Kidney tubule cell (primary cell): ENCODE data around the gene SLC49A3.
"Not testable (repeated sequence)": the region's sequence is repeated elsewhere in the genome, so short reads cannot be mapped to it uniquely, and the experiment has no call there.

Source experiments
- DNase-seq: peaks from one replicate; pipeline ENCODE4 v3.0.0-alpha.2; 2018; ENCODE audit warnings: low spot score

The SLC49A3 gene

DNA sequence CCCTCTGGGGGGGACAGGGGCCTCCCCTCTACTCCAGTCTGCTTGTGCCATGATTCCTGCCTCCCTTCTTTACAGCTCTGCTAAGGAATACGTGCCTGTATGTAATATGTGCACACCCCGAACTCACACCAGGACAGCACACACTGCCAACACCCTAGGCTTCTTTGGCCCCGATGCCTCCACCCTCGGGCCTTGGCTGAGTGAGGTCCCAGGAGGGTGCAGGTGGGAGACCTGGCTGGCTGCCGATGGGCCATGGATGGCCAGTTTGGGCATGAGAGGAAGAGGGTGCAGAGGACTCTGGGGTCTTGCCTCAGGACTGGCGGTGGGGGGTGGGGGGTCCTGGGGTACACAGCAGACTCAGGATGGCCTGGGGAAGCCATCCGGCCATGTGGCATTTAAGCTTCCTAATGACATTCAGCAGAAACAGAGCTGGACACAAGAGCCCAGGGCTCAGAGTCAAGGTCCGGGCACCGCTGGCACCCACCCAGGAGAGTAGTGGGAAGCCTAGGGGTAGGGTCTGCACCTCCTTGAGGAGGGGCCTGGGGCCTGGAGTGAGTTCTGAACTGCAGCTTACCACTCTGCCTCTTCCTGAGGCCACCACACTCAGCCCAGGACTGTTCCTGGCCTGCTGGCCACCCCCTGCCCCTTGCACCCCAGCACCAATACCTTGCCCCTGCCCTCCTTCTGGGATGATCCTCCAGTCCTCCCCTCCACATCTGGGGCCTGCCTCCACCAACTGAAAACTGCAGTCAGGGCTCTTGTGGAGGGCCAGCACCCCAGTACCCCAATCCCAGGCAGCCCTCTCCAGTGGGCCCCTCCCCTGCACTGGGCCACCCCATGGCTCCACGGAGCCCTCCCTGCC is 14.6 kb upstream of the SLC49A3 start:
- no peak for DNase-seq

DNA sequence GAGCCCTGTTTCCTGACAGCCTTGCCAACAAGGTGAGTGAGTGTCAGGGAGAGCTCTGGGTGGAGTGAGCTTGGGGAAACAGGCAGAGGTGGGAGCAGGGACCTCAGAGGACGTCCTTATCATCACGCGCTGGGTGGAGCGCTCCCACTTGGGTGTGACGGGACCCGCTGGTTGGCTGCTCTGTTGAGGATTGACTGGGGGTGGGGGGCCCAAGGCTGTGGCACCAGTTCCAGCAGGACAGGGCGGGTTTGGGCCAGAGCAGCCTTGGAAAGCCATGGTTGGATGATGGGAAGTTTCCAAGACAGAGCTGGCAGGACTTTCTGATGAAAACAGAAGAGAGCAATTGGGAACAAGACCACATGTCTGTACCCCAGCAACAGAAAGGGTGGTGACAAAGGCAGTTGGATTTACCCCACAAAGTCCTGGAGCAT is 13.7 kb upstream of the SLC49A3 start:
- DNase-seq = no peak

DNA sequence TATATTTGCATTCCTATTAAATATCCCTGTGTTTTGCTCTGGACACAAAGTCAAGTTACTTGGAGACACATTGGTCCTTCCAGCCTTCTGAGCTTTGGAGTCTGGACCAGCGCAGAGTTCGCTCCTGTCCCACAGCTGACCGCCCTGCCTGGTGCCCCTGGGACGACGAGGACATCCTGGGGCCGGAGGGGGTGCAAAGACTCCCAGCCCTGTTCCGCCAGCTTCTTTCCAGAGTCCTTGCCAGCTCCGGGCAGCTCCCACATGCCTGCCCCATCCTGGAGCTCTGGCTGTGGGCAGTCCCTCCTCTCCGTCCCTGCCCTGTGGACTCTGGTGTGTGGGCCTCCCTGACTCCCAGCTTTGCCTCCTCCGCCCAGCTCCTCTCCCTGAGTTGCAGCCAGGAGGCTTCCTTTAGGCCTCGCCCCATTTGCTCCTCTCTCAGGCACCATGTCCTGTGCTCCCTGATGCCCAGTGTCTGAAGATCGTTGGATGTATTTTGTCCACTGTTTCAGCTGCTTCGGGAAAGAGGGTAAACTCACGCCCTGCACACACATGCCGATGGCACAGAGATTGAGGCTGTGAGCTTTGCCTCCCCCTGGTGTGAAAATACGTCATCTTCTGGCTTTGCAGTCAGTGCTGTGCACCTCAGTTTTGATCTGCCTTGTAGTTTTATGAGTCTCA is 11.8 kb upstream of the SLC49A3 start:
- DNase-seq = no peak

DNA sequence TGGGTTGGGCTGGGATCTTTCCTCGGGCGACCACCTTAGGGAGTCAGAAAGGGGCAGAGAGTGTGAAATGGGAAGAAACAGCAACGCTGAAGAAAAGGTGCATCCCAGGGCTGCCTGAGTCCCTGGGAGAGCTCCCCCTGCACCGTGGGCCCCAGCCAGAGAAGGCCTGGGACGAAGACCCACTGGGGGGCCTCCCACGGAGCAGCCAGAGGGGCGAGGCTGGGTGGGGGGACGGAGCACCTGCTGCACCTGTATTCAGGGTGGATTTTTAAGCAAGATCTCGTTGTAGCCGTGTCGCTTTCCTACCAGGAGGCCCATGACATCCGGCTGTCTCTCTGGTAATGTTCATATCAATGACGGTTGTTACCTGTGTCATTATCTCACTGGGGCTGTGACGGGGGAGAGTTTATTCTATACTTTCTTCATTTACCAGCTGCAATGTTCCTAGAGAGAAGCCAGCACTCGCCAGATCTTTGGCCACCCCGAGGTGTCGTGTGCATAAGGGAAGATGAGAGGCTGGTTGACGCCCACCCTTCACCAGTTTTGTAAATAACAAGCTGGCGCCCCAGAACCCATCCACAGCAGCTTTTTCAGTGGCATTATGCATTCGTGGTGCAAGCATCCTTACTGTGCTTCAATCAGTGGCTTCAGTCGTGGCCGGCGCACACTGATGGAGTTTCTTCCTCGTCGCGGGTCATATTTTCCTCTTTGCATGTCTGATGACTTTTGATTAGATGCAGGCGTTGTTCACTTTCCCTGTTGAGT is 11.0 kb upstream of the SLC49A3 start:
- no peak for DNase-seq

DNA sequence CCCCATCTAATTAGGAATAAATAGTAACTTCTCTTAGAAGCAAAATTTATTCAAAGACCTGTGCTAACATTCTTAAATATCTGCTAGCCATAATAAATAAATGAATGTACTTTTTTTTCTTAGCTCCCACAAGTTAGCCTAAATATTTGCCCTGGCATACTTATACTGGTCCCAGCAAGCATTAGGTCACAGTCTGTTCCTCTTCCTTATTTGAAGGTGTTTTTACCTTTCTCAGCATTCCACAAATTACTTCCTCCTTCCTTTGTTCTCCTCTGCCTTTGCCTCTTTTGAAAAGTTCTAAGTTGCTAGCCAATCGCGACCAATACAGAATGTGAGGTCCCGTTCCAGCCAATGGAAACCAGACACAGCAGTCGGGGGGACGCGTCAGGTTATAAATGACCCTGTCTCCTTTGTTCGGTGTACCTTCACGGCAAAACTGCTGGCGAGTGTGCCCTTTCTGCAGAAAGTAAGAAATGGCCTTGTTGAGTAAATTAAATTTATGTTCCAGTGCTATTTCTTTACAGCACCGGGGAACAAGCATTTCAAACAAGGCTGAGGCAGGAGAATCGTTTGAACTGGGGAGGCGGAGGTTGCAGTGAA is 5.5 kb upstream of the SLC49A3 start:
- DNase-seq = not testable (repeated sequence)

DNA sequence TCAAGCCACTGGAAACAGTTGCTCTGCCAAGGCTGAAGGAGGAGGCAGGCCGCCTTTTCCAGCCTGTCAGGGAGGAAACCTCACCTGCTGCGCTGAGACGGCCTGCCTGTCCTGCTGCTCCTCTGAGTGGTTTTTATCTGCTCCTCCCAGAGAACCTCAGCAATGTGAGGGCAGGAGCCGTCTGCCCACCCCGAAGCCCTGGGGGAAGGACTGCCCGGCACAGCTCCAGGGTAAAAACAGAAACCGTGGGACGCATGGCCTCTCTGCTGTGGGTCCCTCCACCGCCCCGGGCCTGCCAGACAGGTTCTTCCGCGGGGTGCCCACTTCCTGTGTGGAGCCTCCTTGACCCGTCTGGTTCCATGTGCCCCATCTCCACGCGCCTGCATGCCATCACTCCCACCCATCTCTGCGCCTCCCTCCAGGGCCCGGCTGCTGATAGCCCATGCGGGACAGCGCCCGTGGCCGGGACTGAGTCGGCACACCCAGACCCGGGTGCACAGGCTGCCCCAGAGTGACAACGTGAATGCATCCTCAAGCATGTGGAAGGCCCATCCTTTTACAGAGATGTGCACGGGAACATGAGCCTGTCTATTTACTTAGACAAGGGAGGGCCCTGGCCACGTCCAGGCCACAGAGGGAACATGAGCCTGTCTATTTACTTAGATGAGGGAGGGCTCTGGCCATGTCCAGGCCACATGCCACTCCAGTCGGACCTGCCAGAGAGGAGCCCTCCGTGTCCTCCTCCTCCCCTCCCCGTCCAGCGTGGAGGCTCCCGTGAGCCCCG is 4.0 kb upstream of the SLC49A3 start:
- no peak for DNase-seq

DNA sequence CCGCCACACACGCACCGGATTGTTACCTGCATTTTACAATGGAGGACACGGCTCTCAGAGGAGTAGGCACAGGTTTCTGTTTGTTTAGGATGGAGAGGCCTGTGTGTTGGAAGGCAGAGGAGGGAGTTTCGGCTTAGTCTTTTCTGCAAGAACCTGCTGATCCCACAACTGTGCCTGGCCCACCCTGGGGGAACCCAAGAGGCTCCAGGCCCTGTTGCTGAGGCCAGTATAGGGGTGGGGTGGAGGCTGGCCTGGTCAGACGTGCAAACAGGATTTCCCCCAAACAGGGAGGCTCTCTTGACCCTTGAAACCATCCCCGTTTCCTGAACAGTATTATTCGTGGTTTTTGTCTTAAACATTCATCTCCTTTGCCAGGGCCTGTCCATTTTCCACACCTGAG is 772 bp upstream of the SLC49A3 start:
- DNase-seq = no peak

DNA sequence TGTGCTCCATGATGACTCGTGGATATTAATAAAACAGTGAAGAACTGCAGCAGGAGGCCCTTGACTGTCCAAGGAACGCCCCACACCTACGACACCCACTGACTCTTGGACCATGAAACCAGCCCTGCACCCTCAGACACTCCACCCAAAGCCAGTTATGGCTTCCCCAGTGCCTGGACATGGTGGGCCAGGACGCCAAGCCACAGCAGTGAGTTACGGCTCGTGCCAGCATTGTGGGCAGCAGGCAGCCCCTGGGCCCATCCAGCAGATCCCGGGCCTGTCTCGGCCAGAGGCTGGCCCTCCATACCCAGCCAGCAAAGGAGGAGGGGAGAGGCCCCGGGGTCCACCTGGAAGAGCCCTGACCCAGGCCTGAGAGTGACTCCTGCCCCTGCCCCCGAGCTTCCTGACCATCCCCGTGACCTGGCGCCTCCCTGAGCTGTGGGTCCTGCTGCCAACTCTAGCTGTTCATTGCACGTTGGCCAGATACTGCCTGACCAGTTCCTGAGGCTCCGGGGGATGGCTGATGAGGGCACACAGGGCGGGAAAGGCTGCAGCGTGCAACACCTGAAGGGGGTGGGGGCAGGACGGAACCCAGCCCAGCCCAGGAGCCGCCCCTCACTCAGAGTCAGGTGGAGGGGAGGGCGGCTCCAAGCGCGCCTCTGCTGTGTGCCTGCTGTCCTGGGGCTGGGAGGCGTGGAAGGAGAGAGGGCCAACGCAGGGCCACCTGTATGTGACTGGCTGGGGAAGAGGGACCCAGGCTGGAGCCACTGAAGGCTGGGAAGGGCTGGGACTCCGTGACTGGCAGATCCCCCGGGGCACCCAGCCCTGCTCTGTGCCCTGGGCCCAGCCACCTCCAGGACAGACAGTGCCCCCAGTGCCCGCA is 739 bp downstream of the SLC49A3 start:
- DNase-seq = no peak

DNA sequence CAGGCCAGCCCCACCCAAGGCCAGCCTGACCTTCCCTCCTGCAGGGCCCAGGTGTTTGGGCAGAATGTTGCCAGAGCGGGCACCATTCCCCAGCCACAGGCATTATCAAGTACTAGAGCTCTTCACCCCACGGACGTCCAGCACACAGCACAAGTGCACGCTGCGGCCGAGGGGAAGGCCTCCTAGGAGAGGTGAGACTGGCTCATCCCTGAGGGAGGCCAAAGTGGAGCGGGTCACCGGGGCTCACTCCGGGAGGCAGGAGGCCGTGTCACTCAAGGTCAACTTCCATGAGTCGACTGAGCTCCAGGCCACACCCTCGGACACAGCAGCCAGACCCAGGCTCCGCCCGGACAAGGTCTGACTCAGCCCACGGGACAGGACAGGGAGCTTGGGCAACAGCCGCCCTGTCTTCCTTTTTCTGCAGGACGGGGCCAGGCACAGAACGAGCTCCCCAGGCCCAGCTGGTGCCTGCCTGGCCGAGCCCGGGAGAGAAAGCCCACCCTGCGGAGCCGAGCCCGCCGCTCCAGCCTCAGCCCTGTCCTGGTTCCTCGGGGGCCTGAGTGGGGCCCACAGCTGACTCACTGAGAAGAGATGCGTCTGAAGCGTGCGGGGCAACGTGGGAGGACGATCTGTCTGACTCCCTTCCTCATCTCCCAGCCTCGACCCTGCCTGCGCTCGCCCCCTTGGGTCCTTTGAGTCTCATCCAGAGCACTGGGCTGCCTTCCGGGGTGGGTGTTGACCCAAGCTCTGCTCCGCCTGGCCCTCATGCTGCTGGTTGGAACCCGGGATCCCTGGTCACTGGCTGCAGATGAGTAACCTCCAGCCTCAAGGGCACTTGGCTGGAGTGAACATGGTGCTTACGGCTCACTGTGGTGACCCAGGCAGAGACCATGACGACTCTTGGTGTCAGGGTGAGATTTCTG is 1.6 kb downstream of the SLC49A3 start:
- DNase-seq = peak; percentile 92

DNA sequence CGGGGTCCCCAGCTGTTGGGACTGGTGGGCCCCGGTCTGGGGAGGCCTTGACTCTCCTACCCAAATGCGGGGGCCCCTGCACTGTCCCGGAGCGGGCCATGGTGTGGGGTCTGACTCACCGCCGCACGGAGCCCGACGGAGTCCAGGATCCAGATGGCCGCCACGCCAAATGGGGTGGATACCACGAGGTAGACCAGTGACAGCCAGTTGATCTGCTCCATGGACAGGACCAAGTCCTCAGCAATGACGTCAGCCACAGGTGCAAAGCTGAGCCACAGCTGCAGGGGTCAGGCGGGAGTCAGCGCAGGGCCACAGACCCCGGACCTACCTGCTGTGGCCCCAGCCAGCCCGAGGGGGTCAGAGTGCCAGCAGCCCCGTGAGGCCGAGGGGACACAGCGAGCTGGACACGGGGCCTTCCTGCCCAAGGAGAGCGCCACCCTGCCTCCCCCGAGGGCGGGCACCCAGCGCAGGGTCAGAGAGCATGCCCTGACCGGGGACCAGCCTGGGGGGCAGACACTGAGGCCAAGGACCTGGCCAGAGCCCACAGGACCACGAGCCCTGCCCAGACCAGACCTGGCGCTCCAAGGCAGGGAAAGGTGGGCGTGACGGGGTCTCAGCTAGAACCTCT is 2.4 kb downstream of the SLC49A3 start:
- DNase-seq = no peak

DNA sequence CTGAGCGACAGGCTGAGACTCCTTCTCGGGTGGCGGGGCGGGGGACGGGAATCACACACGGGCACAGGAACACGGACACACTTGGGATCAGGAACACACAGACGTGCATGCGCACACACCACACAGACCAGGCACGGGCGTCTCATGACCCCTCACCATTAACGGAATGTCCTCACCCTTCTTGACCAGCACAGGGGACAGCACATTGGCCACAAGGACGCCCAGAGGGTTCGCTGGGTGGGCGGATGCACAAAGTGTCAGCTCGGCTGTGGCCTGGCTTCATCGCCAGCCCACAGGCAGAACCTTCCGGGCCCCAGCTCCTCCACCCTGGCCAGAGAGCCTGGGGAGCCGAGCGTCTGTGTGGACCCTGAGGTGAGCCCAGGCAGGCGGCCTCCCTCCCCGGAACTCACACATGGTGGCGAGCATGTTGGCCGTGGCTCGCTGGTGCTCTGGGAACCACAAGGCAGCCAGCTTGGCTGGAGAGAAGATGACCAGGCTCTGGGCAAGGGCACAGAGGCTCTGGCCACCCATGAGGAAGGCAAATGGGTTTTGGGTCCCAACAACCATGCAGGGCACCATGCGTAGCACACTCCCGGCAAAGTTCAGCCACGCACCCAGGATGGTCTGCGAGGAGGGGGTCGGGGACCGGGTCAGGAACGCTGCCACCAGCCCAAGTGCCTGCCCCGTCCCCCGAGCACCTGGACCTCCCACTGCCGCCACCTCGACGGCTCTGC is 3.1 kb downstream of the SLC49A3 start:
- no peak for DNase-seq

DNA sequence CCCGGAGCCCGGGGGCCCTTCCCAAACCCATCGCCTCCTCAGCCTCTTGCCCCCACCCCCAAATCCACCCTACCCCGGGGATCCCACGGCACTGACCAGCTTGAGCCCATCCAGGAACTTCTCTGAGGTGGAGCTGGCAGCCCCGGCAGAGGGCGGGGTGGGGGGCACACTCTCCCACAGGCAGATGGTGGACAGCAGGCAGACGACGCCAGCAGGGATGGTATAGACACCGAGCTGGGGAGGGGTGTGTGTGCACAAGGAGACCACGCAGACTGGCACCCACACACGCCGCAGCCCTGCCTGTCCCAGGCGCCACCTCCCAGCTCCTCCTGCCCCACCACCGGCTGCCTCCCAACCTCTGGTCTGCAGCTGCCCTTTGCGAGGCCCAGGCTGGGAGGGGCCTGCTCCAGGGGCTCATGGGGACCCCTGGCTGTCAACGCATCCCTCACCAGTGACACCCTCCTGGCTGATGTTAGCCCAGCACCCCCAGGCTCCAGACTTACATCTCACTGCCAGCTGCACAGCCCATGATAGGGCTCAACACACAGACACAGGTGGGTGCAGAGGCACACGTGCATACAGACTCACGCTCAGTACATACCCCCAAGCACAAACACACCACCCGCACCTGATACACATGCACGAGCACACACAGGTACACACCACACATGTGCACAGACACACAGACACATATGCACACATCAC is 4.2 kb downstream of the SLC49A3 start:
- no peak for DNase-seq

DNA sequence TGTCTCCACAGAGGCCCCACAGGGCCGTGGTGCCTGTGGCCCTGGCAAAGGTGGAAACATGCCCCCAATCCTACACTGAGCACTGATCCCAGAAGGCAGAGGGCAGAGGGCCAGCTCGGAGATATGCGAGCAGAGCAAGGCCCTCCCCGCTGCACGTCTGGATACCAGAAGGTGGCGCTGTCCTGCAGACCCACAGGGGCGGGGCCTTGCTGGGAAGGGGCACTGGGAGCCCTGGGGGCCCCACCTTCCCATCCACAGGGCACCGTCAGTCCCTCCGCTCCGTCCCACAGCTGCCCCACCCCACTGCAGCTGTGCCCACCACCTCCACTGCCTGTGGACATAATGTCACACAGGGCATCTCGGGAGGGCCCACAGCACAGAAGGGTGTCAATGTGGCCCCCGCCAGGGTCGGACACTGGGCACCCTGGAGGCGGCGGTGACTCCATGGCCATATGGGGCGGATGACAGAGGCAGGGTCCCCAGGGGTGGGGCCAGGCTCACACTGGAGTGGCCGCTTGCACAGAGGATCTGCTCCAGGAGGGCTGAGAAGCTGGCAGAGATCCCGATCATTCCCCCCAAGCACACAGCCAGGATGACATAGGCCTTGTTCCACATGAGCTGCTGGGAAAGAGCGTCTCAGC is 4.8 kb downstream of the SLC49A3 start:
- peak; percentile 51 for DNase-seq

DNA sequence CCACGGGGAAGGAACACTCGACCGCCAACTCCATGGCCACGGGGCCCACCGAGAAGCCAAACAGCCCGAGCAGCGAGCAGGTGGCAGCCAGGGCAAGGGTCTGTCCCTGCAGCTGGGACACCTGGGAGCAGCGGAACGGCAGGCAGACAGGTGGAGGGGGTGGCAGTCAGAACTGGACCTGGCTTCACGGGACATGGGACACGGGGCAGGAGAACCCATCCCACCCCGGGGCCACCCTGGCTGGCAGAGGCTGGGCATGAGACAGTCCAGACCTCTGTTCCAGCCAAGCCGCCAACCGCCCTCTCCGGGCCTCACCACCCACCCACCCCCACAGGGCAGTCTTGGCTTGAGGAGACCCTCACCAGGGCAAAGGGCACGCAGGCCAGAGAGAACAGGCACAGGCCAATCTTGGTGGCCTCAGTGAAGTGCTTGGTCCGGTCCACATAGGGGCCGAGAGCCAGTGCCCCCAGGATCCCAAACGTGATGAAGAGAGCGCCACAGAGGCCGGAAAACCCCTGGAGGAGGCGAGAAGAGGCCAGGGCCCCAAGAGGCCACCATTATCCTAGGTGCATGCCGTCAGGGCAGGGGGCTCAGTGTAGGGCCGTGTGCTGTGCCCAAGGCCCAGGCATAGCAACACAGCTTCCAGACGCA is 5.6 kb downstream of the SLC49A3 start:
- no peak for DNase-seq

DNA sequence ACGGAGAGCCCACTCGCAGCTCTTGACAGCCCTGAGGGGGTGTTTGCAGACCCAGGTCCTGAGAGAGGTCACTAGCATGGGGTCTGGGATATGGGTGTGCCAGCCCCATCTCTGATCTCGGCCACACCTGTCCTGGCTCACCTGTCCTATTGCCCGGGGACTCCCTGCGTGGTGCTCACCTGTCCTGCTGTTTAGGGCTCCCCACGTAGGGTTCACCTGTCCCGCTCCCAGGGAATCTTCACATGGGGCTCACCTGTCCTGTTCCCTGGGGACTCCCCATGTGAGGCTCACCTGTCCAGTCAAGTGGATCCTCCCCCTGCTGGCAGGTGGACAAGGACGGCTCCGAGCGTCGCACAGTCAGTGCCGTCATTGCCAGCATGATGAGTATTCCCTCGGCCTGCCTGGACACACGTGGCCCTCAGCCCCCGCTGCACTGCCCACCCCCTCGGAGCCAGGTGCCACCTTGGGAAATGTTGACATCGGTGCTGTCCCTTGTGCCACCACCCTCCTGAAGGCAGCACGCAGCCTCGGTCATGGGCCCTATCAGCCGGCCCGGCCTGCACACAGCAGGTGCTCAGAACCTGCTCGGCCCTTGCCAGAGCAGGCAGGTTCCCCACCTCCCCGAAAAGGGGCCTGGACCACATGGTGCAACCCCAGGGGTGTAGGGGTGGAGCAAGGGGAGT is 6.3 kb downstream of the SLC49A3 start:
- DNase-seq = no peak
